B cell (primary cell): ENCODE results near the gene ARHGAP4. TPM values are rescaled to one million over a fixed set of nuclear protein-coding genes. Genes with fewer than 3 reads are reported as not detected.

Source experiments
- ATAC-seq: fragments of 200-7000 bp; cut with Tn5 transposase; one replicate; pipeline ENCODE4 v1.10.0; 2021; ENCODE audit warnings: low read depth, mild to moderate bottlenecking, moderate number of reproducible peaks, moderate library complexity
- CTCF ChIA-PET: fragments of 350-600 bp; sonication (Branson Sonifier 250); formaldehyde crosslinking; loops from one replicate; lab custom pipeline; 2021; ENCODE audit warnings: antibody characterized with exemption, inconsistent platforms; lab: Charles Lee
- POLR2A ChIA-PET: fragments of 350-600 bp; sonication (Branson Sonifier 250); formaldehyde crosslinking; loops from one replicate; lab custom pipeline; 2021; ENCODE audit warnings: antibody characterized with exemption; lab: Charles Lee
- DNase-seq: peaks from one replicate; pipeline ENCODE4 v3.0.0; 2013
- H2AFZ ChIP-seq: 2 replicates; pipeline ENCODE4 v1.6.1; 2012; ENCODE audit warnings: mild to moderate bottlenecking, low read depth, low read length; ENCODE audit not compliant: insufficient read depth, poor library complexity, severe bottlenecking
- H3K27ac ChIP-seq, 2 donors: 1 replicate in 1 of 2; 2 replicates in 1 of 2; pipeline ENCODE4 v1.5.1; 2012 to 2013; ENCODE audit warnings: low read length in 2 of 2, mild to moderate bottlenecking in 2 of 2, moderate library complexity in 1 of 2
- H3K27me3 ChIP-seq, 4 experiments: fragments of 200-600 bp in 1 of 4; sonication (generic) in 1 of 4; replicated peaks in 1 of 4; 1 replicate in 2 of 4; 2 replicates in 2 of 4; pipeline versions ENCODE4 v1.6.1 to v1.7.0; 2013 to 2016; ENCODE audit warnings: low read length in 3 of 4, mild to moderate bottlenecking in 2 of 4, mixed read lengths in 1 of 4, moderate library complexity in 1 of 4; ENCODE audit not compliant: insufficient read depth in 4 of 4, control insufficient read depth in 3 of 4; ENCODE audit errors: control extremely low read depth in 1 of 4
- H3K36me3 ChIP-seq, 2 experiments: replicated peaks in 1 of 2; 1 replicate in 1 of 2; 2 replicates in 1 of 2; pipeline versions ENCODE4 v1.6.1 to v1.7.1; 2013; ENCODE audit warnings: low read length in 1 of 2; ENCODE audit not compliant: insufficient read depth in 2 of 2, control insufficient read depth in 1 of 2; ENCODE audit errors: control extremely low read depth in 1 of 2, extremely low read depth in 1 of 2
- H3K4me1 ChIP-seq, 2 donors: fragments of 200-600 bp in 1 of 2; sonication (generic) in 1 of 2; 1 replicate in 1 of 2; 2 replicates in 1 of 2; pipeline versions ENCODE4 v1.5.1 to v1.6.1; 2013 to 2017; ENCODE audit warnings: low read length in 2 of 2; ENCODE audit not compliant: control insufficient read depth in 2 of 2, insufficient read depth in 2 of 2
- H3K4me2 ChIP-seq: replicated peaks from 2 replicates; pipeline ENCODE3; 2012; ENCODE audit warnings: mild to moderate bottlenecking, low read depth, low read length; ENCODE audit not compliant: poor library complexity, severe bottlenecking
- H3K4me3 ChIP-seq, 5 experiments: fragments of 200-600 bp in 1 of 5; sonication (generic) in 1 of 5; 1 replicate in 3 of 5; 2 replicates in 2 of 5; pipeline versions ENCODE4 v1.5.1 to v1.7.0; 2011 to 2016; ENCODE audit warnings: low read length in 4 of 5, mild to moderate bottlenecking in 4 of 5, low read depth in 2 of 5, control low read depth in 1 of 5, moderate library complexity in 1 of 5; ENCODE audit not compliant: insufficient read depth in 1 of 5; ENCODE audit errors: control extremely low read depth in 1 of 5, extremely low read depth in 1 of 5
- H3K79me2 ChIP-seq: fragments of 200-600 bp; sonication (generic); one replicate; pipeline ENCODE4 v1.6.0; 2016; ENCODE audit warnings: low read length; ENCODE audit not compliant: control insufficient read depth, insufficient read depth
- H3K9ac ChIP-seq: fragments of 200-600 bp; sonication (generic); 2 replicates; pipeline ENCODE4 v1.6.1; 2017; ENCODE audit warnings: mild to moderate bottlenecking, low read length, moderate library complexity
- H3K9me3 ChIP-seq, 3 donors: one replicate each; pipeline versions ENCODE4 v1.6.1 to v1.7.1; 2013; ENCODE audit warnings: low read length in 2 of 3; ENCODE audit not compliant: control insufficient read depth in 2 of 3, insufficient read depth in 1 of 3; ENCODE audit errors: control extremely low read depth in 1 of 3
- H4K20me1 ChIP-seq: 2 replicates; pipeline ENCODE4 v1.6.0; 2012; ENCODE audit warnings: mild to moderate bottlenecking, low read length; ENCODE audit not compliant: insufficient read depth, control insufficient read depth, poor library complexity, severe bottlenecking
- H3K27ac Mint-ChIP-seq: one replicate; pipeline ENCODE4 v1.8.0; 2021; ENCODE audit warnings: mixed read lengths
- H3K27me3 Mint-ChIP-seq: one replicate; pipeline ENCODE4 v1.8.0; 2021; ENCODE audit warnings: mixed read lengths
- H3K4me1 Mint-ChIP-seq: one replicate; pipeline ENCODE4 v1.8.0; 2021; ENCODE audit warnings: mixed read lengths
- H3K4me3 Mint-ChIP-seq: one replicate; pipeline ENCODE4 v1.8.0; 2021; ENCODE audit warnings: mixed read lengths
- H3K9me3 Mint-ChIP-seq: one replicate; pipeline ENCODE4 v1.8.0; 2022; ENCODE audit warnings: mixed read lengths; ENCODE audit not compliant: insufficient read depth
- CTCF ChIP-seq: fragments of 200-600 bp; IDR thresholded peaks from one replicate; pipeline ENCODE4 v1.8.0; 2022; ENCODE audit warnings: antibody characterized with exemption, mild to moderate bottlenecking
- EZH2 ChIP-seq: IDR thresholded peaks from 2 replicates; pipeline ENCODE4 v1.6.1; 2012; ENCODE audit warnings: borderline replicate concordance, low read depth, mild to moderate bottlenecking, moderate library complexity, low read length; ENCODE audit not compliant: insufficient read depth, poor library complexity, severe bottlenecking
- WGBS: methylation state at CpG from one replicate; pipeline ENCODE4 v1.1.5; 2013; ENCODE audit warnings: missing lambda C conversion rate; ENCODE audit not compliant: insufficient coverage; 5-methylcytosine and 5-hydroxymethylcytosine counted together
- intact Hi-C: fragments of 100-400 bp; cut with micrococcal nuclease; formaldehyde crosslinking; loops from one replicate; pipeline ENCODE4 v1.10.0; 2022
- polyA plus RNA-seq: library from polyadenylated mRNA; depleted of rRNA; stranded (reverse); fragments of >200 nt; gene quantifications from 2 replicates; pipeline ENCODE4 v1.2.3, GENCODE V29; 2012
- total RNA-seq, 2 donors: library from RNA; stranded (reverse); fragments of 120-200 nt in 1 of 2; gene quantifications; 1 replicate in 1 of 2; 2 replicates in 1 of 2; pipeline versions ENCODE4 v1.2.3 to v1.2.4, GENCODE V29; 2013 to 2022

Gene ARHGAP4
- total and polyA plus RNA-seq, 2 donors (not counting 1 experiment from before 2014, with no cell fraction given) = 242 to 711 TPM

- H3K27ac ChIP-seq = no peak overlapping the region
- CTCF ChIA-PET = no interaction called here
- no peaks in the 10 kb centered on the region for H4K20me1 ChIP-seq
- no peaks in the 10 kb centered on the region for H3K79me2 ChIP-seq
- Mint-ChIP-seq H3K27me3 (peaks cover 21% of the 10 kb centered on the region), H3K27ac (peak overlapping the region; percentile 59), H3K4me3 (no peak overlapping the region), H3K4me1 (peaks cover 18% of the 10 kb centered on the region), H3K9me3 (no peaks in the 10 kb centered on the region)
- H3K27me3 ChIP-seq = peaks cover 0 to 34% (median 4%) of the 10 kb centered on the region in 4 experiments
- H3K4me2 ChIP-seq = no peak overlapping the region
- peak; percentile 68 for DNase-seq
- TF ChIP-seq CTCF (no peak), EZH2 (no peak)
- H3K36me3 ChIP-seq = no peaks in the 10 kb centered on the region
- H3K9me3 ChIP-seq = peaks cover 0 to 3% (median 0%) of the 10 kb centered on the region in 3 donors
- H2AFZ ChIP-seq = no peak overlapping the region
- ATAC-seq = peak; percentile 80
- no peak overlapping the region for H3K9ac ChIP-seq
- no peak overlapping the region for H3K4me3 ChIP-seq
- intact Hi-C loops = no loop called here
- 0% methylated on average over 1 of the region's 42 CpGs for WGBS
- POLR2A ChIA-PET = no interaction called here
- peaks cover 9 to 11% of the 10 kb centered on the region in 2 donors for H3K4me1 ChIP-seq
These were observed 50.5 kb downstream of the ARHGAP4 start for GRCh38 chrX:153875391-153876111.

GRCh38 chrX:153874366-153875125, 51.5 kb downstream of the ARHGAP4 start:
- Histone ChIP-seq H3K27me3 (peaks cover 0 to 31% (median 4%) of the 10 kb centered on the region in 4 experiments), H4K20me1 (no peaks in the 10 kb centered on the region), H3K4me2 (no peak overlapping the region), H3K9ac (no peak overlapping the region), H3K36me3 (no peaks in the 10 kb centered on the region), H3K27ac (no peak overlapping the region), H3K9me3 (peaks cover 0 to 3% (median 0%) of the 10 kb centered on the region in 3 donors), H2AFZ (no peak overlapping the region), H3K4me1 (peaks cover 9 to 11% of the 10 kb centered on the region in 2 donors), H3K4me3 (no peak overlapping the region), H3K79me2 (no peaks in the 10 kb centered on the region)
- intact Hi-C loops = no loop called here
- H3K4me1 Mint-ChIP-seq = peaks cover 18% of the 10 kb centered on the region
- DNase-seq (no peak), ATAC-seq (no peak)
- CTCF ChIA-PET = no interaction called here
- H3K27me3 Mint-ChIP-seq = peaks cover 21% of the 10 kb centered on the region
- no peak overlapping the region for H3K27ac Mint-ChIP-seq
- POLR2A ChIA-PET = no interaction called here
- H3K9me3 Mint-ChIP-seq = no peaks in the 10 kb centered on the region
- TF ChIP-seq CTCF (no peak), EZH2 (no peak)
- H3K4me3 Mint-ChIP-seq = no peak overlapping the region
- 86% methylated on average over 8 of the region's 13 CpGs for WGBS
